ENCODE measurements around the gene SPTLC3.

DNA sequence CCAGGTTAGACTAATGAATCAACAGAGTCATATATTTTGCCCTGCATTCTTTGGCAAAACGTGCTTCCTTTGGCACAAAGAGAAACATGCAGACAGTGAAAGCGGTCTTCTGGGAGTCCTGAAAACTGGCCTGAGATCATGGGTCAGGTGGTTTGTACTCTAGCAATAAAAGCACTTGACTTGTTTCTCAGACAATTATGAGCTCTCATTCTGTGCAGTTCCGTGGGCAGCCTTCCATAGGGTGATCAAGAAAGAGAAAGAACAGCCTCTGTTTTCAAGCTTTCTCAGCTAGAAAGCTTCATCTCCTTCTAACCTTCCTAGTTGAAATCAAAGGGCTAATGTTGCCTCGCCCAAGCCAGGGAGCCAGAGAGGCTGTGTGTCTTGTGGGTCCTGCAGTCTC lies 149.6 kb downstream of the SPTLC3 start:
- TF ChIP-seq TCF12 (IDR thresholded peaks at IDR 0.05; ENCODE audit: low read depth) (no peak), YY1 (IDR thresholded peaks at IDR 0.05; ENCODE audit: low read depth) (no peak), EP300 (IDR thresholded peaks at IDR 0.05; ENCODE audit: borderline replicate concordance) (no peak), ZBTB7A (IDR thresholded peaks at IDR 0.05; ENCODE audit: low read depth) (no peak), FOXM1 (IDR thresholded peaks at IDR 0.05; ENCODE audit: borderline replicate concordance, low read depth) (no peak), TAF1 (IDR thresholded peaks at IDR 0.05; ENCODE audit: low read depth) (no peak), CEBPB (IDR thresholded peaks at IDR 0.05) (no peak)
- TF ChIP-seq, protein P1, sequence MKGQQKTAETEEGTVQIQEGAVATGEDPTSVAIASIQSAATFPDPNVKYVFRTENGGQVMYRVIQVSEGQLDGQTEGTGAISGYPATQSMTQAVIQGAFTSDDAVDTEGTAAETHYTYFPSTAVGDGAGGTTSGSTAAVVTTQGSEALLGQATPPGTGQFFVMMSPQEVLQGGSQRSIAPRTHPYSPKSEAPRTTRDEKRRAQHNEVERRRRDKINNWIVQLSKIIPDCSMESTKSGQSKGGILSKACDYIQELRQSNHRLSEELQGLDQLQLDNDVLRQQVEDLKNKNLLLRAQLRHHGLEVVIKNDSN (IDR thresholded peaks at IDR 0.05): no peak
- TF ChIP-seq, protein P2, sequence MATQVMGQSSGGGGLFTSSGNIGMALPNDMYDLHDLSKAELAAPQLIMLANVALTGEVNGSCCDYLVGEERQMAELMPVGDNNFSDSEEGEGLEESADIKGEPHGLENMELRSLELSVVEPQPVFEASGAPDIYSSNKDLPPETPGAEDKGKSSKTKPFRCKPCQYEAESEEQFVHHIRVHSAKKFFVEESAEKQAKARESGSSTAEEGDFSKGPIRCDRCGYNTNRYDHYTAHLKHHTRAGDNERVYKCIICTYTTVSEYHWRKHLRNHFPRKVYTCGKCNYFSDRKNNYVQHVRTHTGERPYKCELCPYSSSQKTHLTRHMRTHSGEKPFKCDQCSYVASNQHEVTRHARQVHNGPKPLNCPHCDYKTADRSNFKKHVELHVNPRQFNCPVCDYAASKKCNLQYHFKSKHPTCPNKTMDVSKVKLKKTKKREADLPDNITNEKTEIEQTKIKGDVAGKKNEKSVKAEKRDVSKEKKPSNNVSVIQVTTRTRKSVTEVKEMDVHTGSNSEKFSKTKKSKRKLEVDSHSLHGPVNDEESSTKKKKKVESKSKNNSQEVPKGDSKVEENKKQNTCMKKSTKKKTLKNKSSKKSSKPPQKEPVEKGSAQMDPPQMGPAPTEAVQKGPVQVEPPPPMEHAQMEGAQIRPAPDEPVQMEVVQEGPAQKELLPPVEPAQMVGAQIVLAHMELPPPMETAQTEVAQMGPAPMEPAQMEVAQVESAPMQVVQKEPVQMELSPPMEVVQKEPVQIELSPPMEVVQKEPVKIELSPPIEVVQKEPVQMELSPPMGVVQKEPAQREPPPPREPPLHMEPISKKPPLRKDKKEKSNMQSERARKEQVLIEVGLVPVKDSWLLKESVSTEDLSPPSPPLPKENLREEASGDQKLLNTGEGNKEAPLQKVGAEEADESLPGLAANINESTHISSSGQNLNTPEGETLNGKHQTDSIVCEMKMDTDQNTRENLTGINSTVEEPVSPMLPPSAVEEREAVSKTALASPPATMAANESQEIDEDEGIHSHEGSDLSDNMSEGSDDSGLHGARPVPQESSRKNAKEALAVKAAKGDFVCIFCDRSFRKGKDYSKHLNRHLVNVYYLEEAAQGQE (IDR thresholded peaks at IDR 0.05; ENCODE audit: low read depth): no peak

Data from Ishikawa (cell line).